Frontal cortex (tissue), 4 donors: ENCODE data around the gene MED29. TPM values are rescaled to one million over a fixed set of nuclear protein-coding genes. Genes with fewer than 3 reads are reported as not detected.

Experiments
- DNase-seq, 2 donors: peaks; one replicate each; pipeline ENCODE4 v3.0.0; 2012; ENCODE audit warnings: low spot score in 2 of 2
- FAIRE-seq: peaks from 2 replicates; lab custom pipeline; 2012; peaks lifted over from hg19 to GRCh38; lab: Jason Lieb, UNC
- small RNA-seq: library from RNA; depleted of rRNA; stranded (forward); fragments of <200 nt; gene quantifications from one replicate; pipeline ENCODE3, GENCODE V24; 2014
- total RNA-seq: library from RNA; depleted of rRNA; stranded (reverse); fragments of >200 nt; gene quantifications from one replicate; pipeline ENCODE4 v1.2.3, GENCODE V29; 2014
- donor health status: control.
- donor health status: control.
- donor health status: control.

The MED29 gene
- total RNA-seq, 1 donor from 2014 or later: 9.8 TPM

- FAIRE-seq (no peak), DNase-seq (no peak)
These were observed 55.3 kb downstream of the MED29 start for GRCh38 chr19:39446365-39447084.

- FAIRE-seq (no peak), DNase-seq (no peak)
These were observed 57.1 kb downstream of the MED29 start for GRCh38 chr19:39448271-39448670.

- FAIRE-seq: no peak
- DNase-seq: no peak
These were observed 58.1 kb downstream of the MED29 start for GRCh38 chr19:39449116-39449797.

Small RNA genes within 50 kb of the gene (small RNA-seq; reads per million reads assigned to genes)
- gene AC011445.2: 0.08 reads per million
- not detected for gene MIR4530
- gene RN7SL566P: not detected

Other genes with a start within 250 kb of the MED29 start
- not detected for gene NCCRP1, start 194.4 kb upstream of the MED29 start, total RNA-seq
- gene SYCN, start 187.1 kb upstream of the MED29 start, total RNA-seq: not detected
- not detected for gene IFNL3, start 146.4 kb upstream of the MED29 start, total RNA-seq
- gene IFNL4, start 142.5 kb upstream of the MED29 start, total RNA-seq: under 0.01 TPM
- gene IFNL2, start 123.0 kb upstream of the MED29 start, total RNA-seq: not detected
- not detected for gene IFNL1, start 95.0 kb upstream of the MED29 start, total RNA-seq
- 5.3 TPM for gene LRFN1, start 70.5 kb upstream of the MED29 start, total RNA-seq
- 2.9 TPM for gene GMFG, start 55.3 kb upstream of the MED29 start, total RNA-seq
- 13.0 TPM for gene SAMD4B, start 49.0 kb upstream of the MED29 start, total RNA-seq
- 36.7 TPM for gene PAF1, start 272 bp upstream of the MED29 start, total RNA-seq
- 0.41 TPM for gene ZFP36, start 15.5 kb downstream of the MED29 start, total RNA-seq
- 17.5 TPM for gene PLEKHG2, start 21.3 kb downstream of the MED29 start, total RNA-seq
- 59.1 TPM for gene RPS16, start 44.6 kb downstream of the MED29 start, total RNA-seq
- 59.5 TPM for gene SUPT5H, start 54.2 kb downstream of the MED29 start, total RNA-seq
- 43.2 TPM for gene TIMM50, start 89.5 kb downstream of the MED29 start, total RNA-seq
- gene DLL3, start 107.6 kb downstream of the MED29 start, total RNA-seq: 13.9 TPM
- 0.41 TPM for gene SELENOV, start 123.8 kb downstream of the MED29 start, total RNA-seq
- gene EID2B, start 141.5 kb downstream of the MED29 start, total RNA-seq: 24.1 TPM
- 22.4 TPM for gene EID2, start 148.8 kb downstream of the MED29 start, total RNA-seq
- 0.82 TPM for gene LGALS13, start 211.1 kb downstream of the MED29 start, total RNA-seq